GM21528 (cell line): Measurements from ENCODE around the gene DERL3.

Source experiments
- ATAC-seq: cut with Tn5 transposase; IDR thresholded peaks from one replicate; pipeline ENCODE4 v1.9.1; 2021; ENCODE audit warnings: mild to moderate bottlenecking, moderate library complexity; ENCODE audit not compliant: unreplicated experiment, low FRiP score

The DERL3 gene

DNA sequence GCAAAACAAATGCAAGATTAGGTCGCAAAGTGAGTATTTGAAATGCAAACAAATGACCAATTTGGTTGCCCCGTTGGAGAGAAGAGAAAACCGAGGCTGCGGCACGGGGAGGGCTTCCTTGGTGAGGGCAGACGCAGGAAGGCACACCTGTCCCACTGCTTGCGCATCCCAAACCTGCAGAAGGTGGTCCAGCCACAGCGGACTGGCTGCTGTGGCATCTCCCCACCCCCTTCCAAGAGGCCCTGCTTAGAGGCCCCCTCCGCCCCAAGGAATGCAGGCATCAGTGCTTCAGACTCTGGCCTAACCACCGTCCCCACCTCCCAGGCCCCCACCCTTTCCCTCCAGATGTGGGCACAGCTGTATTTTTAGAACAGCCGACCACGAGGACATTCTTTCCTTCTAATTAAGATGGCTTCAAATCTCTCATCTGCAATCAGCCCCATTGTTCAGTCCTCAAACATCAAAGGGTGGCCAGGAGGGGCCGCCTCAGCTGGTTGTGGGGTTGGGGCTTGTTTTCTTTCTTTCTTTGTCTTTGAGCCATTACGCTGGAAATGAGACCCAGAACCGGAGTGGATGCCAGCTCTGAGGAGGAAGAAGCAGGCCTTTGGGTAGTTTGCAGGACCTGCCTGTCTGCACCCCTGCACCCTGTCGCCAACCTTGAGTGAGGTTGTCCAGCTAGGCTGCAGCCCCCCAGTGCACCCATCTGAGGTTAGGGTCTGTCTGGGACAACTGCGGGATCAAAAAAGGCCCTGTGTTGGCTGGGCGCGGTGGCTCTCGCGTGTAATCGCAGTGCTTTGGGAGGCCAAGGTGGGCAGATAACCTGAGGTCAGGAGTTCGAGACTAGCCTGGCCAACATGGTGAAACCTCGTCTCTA is 9.4 kb upstream of the DERL3 start:
- ATAC-seq: no peak

GRCh38 chr22:23847310-23847920 is 8.6 kb upstream of the DERL3 start:
- ATAC-seq: no peak

- no peak for ATAC-seq
Measured at GRCh38 chr22:23846081-23846469, 7.3 kb upstream of the DERL3 start.

GRCh38 chr22:23845265-23846080 is 6.7 kb upstream of the DERL3 start:
- no peak for ATAC-seq

DNA sequence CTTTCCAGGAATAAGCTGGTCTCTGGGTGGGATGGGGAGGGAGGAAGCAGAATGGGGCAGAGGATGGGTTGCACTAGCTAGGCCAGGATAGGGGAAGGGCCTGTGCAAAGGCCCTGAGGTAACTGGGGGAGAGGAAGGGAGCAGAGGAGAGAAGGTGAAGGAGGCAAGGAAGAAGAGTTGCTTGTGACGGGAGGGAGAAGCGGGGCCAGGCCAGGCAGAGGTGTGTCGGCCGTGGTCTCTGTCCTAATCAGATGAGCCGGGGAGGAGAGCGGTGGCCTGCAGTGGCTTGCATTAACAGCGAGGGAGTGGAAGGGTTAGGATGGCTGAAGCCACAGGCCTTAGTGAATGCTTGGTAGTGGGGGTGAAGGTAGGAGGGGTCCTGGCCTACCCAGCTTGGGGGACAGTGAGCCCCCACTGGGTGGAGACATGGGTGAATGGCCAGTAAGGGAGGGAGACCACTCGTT is 6.0 kb upstream of the DERL3 start:
- peak; percentile 5 for ATAC-seq

- no peak for ATAC-seq
Measured at GRCh38 chr22:23842599-23842998, 3.8 kb upstream of the DERL3 start.

DNA sequence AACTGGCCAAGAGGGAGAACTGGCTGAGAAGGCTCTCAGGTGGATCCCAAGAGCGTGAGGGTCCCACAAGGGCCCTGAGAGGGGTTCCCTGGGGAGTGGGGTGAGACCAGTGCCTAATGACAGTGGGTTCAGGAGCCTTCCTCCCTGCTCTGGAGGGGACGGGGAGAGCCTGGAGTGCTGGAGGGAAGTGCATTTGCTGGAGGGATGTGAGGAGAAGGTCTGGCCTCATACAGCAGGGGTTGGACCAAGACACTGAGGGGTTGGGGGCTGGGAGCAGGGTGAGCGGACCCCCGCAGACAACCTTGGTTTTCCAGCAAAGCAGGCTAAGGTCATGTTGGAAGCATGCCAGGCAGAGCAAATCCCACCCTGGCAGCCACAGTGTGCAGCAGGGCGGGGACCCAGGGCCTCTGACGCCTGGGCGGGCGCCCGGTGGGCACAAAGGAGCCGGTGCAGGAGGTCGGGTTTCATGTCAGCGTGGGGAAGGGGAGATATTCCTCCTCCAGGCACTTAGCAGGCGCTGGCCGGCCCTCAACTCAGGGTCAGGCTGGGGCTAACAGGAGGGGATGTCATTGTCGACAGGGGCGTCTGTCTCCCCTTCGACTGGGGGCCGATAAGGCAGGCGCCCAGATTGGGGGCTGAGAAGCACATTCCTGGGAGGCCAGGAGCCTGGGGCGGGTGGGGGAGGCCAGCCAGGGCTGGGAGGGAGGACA is 3.1 kb upstream of the DERL3 start:
- ATAC-seq: no peak

DNA sequence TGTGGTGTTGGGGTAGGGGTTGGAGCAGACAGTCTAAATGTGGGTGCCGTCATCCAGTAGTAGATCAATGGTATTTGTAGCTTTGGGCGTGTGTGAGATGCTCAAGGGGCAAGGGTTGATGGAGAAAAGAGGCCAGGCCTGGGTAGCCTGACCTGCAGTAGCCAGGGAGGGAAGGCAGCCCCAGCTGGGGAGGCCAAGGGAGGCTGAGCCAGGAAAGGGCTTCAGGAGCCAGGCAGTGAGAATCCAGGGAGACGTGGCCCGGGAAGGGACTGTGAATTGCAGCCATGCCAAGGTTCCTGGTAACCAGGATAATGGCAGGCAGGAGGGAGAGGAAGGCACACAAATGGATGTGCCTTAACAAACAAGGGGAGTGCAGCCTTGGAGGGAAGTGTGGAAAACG is 2.5 kb upstream of the DERL3 start:
- no peak for ATAC-seq

- ATAC-seq: no peak
Measured at GRCh38 chr22:23840026-23840425, 1.2 kb upstream of the DERL3 start.

- ATAC-seq: peak; percentile 4
Measured at GRCh38 chr22:23837911-23838680, 710 bp downstream of the DERL3 start.

DNA sequence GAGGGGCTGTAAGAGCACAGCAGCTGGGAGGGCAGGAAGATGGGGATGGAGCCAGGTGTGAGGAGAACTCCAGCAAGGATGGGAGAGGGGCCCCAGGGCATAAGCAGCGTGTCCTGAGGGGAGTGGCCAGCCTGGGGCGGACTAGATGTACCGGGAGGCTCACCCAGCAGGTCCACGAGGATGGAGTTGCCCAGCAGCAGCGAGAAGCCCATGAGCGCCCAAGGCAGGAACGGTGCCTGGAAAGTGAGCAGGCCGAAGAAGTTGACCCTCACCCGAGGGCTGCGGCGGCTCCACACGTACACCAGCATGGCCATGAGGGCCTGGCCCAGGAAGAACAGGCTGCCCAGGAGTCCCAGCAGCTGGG is 1.3 kb downstream of the DERL3 start:
- no peak for ATAC-seq

DNA sequence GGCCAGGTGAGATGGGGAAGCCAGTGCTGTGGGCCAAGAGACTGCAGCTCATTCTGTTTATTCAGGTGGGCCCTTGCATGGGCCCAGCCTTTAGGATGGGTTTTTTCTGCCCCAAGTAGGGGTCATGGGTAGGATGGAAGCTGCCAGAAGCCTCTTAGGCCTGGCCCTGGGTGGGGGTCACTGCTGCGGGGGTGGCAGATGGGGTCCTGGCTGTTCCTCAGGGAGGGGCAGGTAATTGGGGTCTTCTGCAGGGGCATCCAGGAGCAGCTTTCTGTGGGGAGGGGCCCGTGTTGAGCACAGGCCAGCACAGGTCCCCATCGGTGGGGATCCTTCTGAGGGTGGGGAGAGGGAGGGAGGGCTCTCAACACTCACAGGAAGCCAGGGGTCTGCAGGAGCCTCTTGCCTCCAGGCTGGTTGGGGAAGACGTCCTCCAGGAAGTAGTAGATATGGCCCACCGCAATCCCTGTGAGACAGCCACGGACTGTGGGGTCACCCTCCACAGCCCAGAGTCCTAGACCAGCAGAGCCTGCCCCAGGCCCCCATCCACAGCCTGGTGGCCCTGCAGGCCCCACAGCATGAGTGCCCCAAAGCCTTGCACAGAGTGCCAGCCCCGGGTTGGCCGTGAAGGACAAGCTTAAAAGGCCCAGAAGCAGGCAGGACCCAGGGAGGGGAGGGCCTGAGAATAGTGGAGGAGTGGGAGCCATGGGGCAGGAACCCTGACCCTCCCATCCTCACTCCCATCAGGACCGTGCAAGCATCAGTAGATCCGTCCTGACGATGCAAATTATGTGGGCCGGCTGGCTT is 1.9 kb downstream of the DERL3 start:
- ATAC-seq: no peak

DNA sequence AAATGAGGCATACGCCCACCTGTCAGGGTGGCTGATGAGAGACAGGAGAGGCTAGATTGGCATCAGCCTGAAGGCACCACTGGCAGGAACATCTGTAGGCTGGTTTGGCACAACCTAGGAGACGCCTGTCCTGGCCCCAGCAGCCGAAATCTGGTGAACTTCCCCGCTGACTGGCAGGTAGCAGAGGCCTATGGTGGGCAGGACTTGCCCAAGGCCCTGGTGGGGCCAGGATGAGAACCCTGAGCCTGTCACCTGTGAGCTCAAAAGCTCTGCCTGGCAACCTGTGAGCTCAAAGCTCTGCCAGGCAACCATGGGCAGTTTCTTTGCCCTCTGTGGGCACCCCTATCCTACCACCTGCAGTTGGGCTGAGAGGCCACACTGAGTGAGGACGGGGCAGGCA is 2.5 kb downstream of the DERL3 start:
- ATAC-seq: no peak

DNA sequence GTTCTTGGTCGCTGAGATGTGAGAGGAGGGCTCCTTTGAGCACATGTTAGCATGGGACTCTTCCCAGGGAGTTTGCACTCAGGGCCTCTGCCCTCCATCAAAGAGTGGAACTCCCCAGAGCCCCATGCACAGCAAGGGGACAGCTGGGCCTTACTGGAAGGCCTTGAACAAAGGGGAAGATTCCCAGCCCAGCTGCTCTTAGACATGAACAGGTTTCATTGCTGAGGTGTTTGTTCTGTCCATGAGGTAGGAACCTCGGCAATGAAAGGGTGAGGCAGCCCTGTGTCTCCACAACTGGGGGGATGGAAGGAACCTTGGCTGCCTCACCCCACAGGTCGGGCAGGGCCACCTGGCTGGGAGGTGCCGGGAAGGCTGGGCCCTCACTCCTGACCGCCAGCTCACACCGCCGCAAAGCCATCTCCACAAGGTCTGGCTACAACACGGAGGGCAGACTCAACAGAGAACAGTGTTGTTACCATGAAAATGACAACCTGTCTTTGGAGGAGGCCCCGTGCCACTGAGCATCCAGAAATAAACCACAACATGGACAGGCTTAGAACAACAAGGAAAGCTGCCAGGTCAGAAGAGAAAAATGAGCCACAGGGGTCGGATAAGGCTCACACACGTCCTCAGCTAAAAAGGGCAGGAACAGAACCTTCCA is 3.2 kb downstream of the DERL3 start:
- ATAC-seq: no peak

DNA sequence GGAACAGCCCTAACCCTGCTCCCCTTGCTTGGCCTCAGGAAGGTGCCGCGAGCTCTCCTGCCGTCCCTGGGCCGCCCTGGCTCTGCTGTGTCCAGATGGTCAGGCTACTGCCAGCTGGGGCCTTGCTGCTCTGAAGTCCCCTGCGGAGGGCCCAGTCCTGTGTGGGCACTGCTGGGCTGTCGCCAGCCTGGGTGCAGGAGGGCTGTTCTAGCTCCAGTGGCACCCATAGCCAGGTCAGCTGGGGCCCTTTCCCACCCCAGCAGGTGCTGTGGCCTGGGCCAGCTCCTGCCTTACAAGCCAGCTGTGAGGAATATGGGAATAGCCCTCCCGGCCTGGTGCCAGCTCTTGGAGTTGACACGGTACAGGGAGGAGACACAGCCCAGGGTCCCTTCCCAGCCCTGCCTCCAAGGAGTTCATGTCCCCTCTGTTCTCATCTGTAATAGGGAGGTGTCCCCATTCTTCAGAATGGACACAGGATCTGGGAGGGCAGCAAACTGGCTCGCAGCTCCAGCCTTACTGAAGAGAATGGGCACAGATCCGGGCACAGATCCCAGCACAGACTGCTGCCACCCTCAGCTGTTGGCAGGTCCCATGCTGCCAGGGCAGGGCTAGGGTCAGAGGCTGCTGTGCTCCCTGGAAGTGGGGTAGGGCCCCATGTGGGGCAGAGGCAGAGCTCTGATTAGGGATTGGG is 3.9 kb downstream of the DERL3 start:
- no peak for ATAC-seq

- no peak for ATAC-seq
Measured at GRCh38 chr22:23834406-23834792, 4.4 kb downstream of the DERL3 start.

DNA sequence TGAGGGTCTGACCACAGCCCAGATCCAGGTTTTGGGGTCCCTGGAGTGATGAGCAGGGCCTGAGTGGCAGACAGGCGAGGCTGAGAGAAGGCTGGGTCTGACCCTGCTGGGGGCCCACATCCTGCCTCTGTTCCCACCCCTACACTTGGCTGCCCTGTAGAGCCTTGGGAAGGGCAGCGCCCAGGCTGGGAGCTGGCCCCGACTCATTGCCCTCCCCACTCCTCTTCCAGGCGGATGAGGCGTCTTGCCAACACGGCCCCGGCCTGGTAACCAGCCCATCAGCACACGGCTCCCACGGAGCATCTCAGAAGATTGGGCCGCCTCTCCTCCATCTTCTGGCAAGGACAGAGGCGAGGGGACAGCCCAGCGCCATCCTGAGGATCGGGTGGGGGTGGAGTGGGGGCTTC is 4.9 kb downstream of the DERL3 start:
- ATAC-seq: no peak
